Smooth muscle cell (in vitro differentiated cells): ENCODE data around the gene MTSS2. TPM values are rescaled to one million over a fixed set of nuclear protein-coding genes. Genes with fewer than 3 reads are reported as not detected.
A peak's percentile ranks its signal among the peaks of the same experiment; 100 is the strongest.

Source experiments
- DNase-seq: peaks from one replicate; lab custom pipeline; 2025; ENCODE audit not compliant: unreplicated experiment; lab: John Stamatoyannopoulos, UW
- H2AFZ ChIP-seq: fragments of 200-600 bp; sonication (generic); 2 replicates; pipeline ENCODE4 v1.6.0; 2016; ENCODE audit warnings: antibody characterized with exemption, low read depth, mild to moderate bottlenecking
- H3F3A ChIP-seq: fragments of 200-600 bp; sonication (generic); 2 replicates; pipeline ENCODE4 v1.6.0; 2017; ENCODE audit warnings: antibody characterized with exemption, low read depth
- H3K27ac ChIP-seq: fragments of 200-600 bp; sonication (generic); 2 replicates; pipeline ENCODE4 v1.5.1; 2016; ENCODE audit warnings: low read depth, mild to moderate bottlenecking
- H3K27me3 ChIP-seq: fragments of 200-600 bp; sonication (generic); 2 replicates; pipeline ENCODE4 v1.6.1; 2016; ENCODE audit warnings: low read depth, mild to moderate bottlenecking
- H3K36me3 ChIP-seq: fragments of 200-600 bp; sonication (generic); 2 replicates; pipeline ENCODE4 v1.5.1; 2016; ENCODE audit warnings: low read depth
- H3K4me1 ChIP-seq: fragments of 200-600 bp; sonication (generic); 2 replicates; pipeline ENCODE4 v1.5.1; 2016; ENCODE audit warnings: low read depth
- H3K4me2 ChIP-seq: fragments of 200-600 bp; sonication (generic); 2 replicates; pipeline ENCODE4 v1.6.0; 2016; ENCODE audit warnings: mild to moderate bottlenecking
- H3K4me3 ChIP-seq: fragments of 200-600 bp; sonication (generic); 2 replicates; pipeline ENCODE4 v1.5.1; 2016; ENCODE audit warnings: mild to moderate bottlenecking
- H3K79me2 ChIP-seq: fragments of 200-600 bp; sonication (generic); 2 replicates; pipeline ENCODE4 v1.6.0; 2016; ENCODE audit warnings: low read depth, mild to moderate bottlenecking
- H3K9ac ChIP-seq: fragments of 200-600 bp; sonication (generic); 2 replicates; pipeline ENCODE4 v1.6.0; 2016; ENCODE audit warnings: low read depth
- H3K9me3 ChIP-seq: fragments of 200-600 bp; sonication (generic); replicated peaks from 2 replicates; pipeline ENCODE4 v1.5.1; 2016; ENCODE audit warnings: low read depth
- H4K20me1 ChIP-seq: fragments of 200-600 bp; sonication (generic); 2 replicates; pipeline ENCODE4 v1.6.0; 2016; ENCODE audit warnings: low read depth
- WGBS: methylation state at CpG from one replicate; pipeline ENCODE4 v1.1.7; 2016; ENCODE audit warnings: low lambda C conversion rate; 5-methylcytosine and 5-hydroxymethylcytosine counted together
- polyA plus RNA-seq: library from polyadenylated mRNA; unstranded; fragments of >200 nt; fragmentation: Nextera tagmentation; extraction: Ambion mirVana; gene quantifications from 2 replicates; pipeline ENCODE4 v1.2.1, GENCODE V29; 2016
- total RNA-seq: library from RNA; depleted of rRNA; stranded (reverse); fragments of >200 nt; gene quantifications from 2 replicates; pipeline ENCODE4 v1.2.3, GENCODE V29; 2014
- TF ChIP-seq, protein P1 (sequence below): fragments of 200-600 bp; sonication (generic); IDR thresholded peaks from 2 replicates; pipeline ENCODE4 v1.5.1; 2017; ENCODE audit warnings: borderline replicate concordance, mild to moderate bottlenecking, antibody characterized with exemption; ENCODE audit not compliant: insufficient read depth, poor library complexity, severe bottlenecking

MTSS2 gene, protein sequence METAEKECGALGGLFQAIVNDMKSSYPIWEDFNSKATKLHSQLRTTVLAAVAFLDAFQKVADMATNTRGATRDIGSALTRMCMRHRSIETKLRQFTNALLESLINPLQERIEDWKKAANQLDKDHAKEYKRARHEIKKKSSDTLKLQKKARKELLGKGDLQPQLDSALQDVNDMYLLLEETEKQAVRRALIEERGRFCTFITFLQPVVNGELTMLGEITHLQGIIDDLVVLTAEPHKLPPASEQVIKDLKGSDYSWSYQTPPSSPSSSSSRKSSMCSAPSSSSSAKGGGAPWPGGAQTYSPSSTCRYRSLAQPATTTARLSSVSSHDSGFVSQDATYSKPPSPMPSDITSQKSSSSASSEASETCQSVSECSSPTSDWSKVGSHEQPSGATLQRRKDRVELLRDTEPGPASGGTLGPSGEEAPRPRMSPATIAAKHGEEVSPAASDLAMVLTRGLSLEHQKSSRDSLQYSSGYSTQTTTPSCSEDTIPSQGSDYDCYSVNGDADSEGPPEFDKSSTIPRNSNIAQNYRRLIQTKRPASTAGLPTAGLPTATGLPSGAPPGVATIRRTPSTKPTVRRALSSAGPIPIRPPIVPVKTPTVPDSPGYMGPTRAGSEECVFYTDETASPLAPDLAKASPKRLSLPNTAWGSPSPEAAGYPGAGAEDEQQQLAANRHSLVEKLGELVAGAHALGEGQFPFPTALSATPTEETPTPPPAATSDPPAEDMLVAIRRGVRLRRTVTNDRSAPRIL
- total RNA-seq (19.5 and 27.1 TPM in 2 replicates), polyA plus RNA-seq (4.2 and 8.7 TPM in 2 replicates)

DNA sequence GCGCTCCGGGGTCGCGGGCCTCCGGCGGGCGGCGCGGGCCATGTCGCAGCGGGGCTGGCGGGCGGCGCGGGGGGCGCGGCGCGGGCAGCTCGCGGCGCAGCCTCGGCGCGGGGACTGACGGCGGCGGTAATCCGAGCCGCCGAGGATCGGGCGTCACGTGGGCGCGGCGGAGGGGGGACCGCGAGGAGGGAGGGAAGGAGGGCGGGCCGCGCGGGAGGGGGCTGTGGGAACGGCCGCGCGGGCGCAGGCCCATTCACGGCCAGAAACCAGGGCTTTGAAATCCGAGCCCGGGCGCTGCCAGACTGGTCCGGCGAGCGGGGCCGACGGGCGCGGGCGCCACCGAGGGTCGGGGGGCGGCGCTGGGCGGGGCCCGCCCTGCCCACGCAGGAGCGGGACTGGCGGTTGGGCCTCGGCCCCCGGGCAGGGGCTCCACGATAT, at the start of gene MTSS2:
Gene MTSS2 (minus strand): TSS at position 116 of the 438 bp plus-strand sequence. CDS start 262 bp downstream, outside the sequence.
- H3K4me3 ChIP-seq = peak within 1 kb of the TSS; percentile 79
- H3K4me2 ChIP-seq = peak within 1 kb of the TSS; percentile 98
- H3K4me1 ChIP-seq = peaks cover 11% of the 10 kb centered on the region
- no peaks in the 10 kb centered on the region for H3K36me3 ChIP-seq
- peak; percentile 64 for DNase-seq
- H3K79me2 ChIP-seq = peaks cover 41% of the 10 kb centered on the region
- H4K20me1 ChIP-seq = peaks cover 39% of the 10 kb centered on the region
- no peaks in the 10 kb centered on the region for H3K9me3 ChIP-seq
- no peaks in the 10 kb centered on the region for H3K27me3 ChIP-seq
- H3F3A ChIP-seq = no peaks in the 10 kb centered on the region
- no peak within 1 kb of the TSS for H3K27ac ChIP-seq
- no peak within 1 kb of the TSS for H2AFZ ChIP-seq
- TF ChIP-seq, protein P1, sequence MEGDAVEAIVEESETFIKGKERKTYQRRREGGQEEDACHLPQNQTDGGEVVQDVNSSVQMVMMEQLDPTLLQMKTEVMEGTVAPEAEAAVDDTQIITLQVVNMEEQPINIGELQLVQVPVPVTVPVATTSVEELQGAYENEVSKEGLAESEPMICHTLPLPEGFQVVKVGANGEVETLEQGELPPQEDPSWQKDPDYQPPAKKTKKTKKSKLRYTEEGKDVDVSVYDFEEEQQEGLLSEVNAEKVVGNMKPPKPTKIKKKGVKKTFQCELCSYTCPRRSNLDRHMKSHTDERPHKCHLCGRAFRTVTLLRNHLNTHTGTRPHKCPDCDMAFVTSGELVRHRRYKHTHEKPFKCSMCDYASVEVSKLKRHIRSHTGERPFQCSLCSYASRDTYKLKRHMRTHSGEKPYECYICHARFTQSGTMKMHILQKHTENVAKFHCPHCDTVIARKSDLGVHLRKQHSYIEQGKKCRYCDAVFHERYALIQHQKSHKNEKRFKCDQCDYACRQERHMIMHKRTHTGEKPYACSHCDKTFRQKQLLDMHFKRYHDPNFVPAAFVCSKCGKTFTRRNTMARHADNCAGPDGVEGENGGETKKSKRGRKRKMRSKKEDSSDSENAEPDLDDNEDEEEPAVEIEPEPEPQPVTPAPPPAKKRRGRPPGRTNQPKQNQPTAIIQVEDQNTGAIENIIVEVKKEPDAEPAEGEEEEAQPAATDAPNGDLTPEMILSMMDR = no peak
- WGBS = 2% methylated on average over 20 of the region's 72 CpGs
- peak within 1 kb of the TSS; percentile 68 for H3K9ac ChIP-seq

DNA sequence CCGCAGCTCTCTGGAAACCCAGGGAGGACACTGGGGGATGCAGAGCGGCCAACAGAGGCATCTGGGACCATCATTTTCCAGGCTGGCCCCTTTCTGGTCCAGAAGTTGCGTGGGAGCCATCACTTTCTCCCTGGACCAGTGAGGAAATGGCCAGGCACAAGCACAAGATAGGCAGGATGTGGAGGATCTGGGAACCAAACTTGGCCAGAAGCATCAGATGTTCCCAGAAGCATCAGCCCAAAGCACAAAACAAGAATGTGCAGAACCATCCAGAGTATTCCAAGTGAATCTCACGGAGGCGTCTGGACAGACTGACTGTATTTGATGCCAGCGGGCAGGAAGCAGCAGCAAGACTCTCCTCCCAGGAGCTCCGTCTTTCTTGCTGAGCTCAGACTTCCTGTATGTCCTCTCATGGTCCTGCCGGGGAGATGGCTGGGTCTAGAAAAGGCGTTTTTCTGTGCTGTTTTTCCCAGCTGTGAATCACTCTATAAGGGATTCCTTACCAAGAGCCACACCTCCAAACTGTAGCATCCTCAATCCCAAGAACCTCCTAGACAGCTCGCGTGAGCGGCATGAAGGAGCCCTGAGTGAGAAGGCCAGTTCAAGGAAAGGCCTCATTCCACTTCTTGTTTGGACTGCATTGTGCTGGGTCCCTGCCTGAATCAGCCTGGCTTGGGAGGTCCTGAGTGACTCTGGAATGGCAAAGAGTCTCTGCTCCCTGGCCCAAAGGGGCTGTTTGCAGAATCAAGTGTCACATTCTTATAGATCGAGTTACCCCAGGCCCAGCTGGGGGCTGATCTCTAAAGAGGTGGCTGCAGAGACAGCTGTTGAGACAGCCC, 49.5 kb upstream of the MTSS2 start:
- TF ChIP-seq, protein P1 = no peak
- DNase-seq = no peak
- Histone ChIP-seq H2AFZ (no peak overlapping the region), H3K4me2 (no peak overlapping the region), H3K79me2 (no peaks in the 10 kb centered on the region), H3K4me1 (peaks cover 12% of the 10 kb centered on the region), H3K36me3 (no peaks in the 10 kb centered on the region), H3K27me3 (no peaks in the 10 kb centered on the region), H3K4me3 (no peak overlapping the region), H3K9ac (no peak overlapping the region), H3K27ac (peak overlapping the region; percentile 38), H3F3A (peaks cover 19% of the 10 kb centered on the region), H4K20me1 (peaks cover 11% of the 10 kb centered on the region), H3K9me3 (no peaks in the 10 kb centered on the region)
- WGBS = 64% methylated on average over 13 of the region's 13 CpGs

DNA sequence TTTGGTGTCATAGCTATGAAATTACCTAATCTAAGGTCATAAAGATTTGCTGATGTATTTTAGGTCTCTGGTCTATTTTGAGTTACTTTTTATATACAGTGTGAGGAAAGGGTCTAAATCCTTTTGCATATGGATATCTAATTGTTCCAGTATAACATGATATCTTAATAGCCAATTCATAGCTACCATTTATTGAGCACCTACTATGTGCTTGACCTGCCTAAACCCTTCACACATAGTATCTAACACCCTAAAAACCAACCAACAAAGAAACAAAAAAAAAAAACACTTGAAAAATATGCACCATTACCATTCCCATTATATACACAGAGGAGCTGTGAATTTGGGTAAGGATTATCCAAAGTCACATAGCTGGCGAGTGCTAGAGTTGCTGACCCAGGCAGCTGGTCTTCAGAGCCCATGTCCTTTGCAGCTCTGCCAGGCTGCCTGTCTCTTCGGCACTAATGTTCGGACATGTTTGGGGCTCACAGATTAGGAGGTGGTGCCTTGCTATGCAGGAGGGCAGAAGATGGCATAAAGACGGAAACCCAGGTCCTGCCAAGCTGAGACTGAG, 48.8 kb upstream of the MTSS2 start:
- no peak overlapping the region for H3K9ac ChIP-seq

More for the DNA sequence above, 48.8 kb upstream of the MTSS2 start:
- TF ChIP-seq, protein P1 = no peak
- DNase-seq = no peak
- Histone ChIP-seq H3K4me3 (no peak overlapping the region), H3K4me2 (no peak overlapping the region), H3K27ac (peak overlapping the region; percentile 38), H3K36me3 (no peaks in the 10 kb centered on the region), H3F3A (peaks cover 14% of the 10 kb centered on the region), H2AFZ (no peak overlapping the region), H3K9me3 (no peaks in the 10 kb centered on the region), H3K79me2 (no peaks in the 10 kb centered on the region), H4K20me1 (peaks cover 11% of the 10 kb centered on the region), H3K27me3 (no peaks in the 10 kb centered on the region), H3K4me1 (peaks cover 12% of the 10 kb centered on the region)
- 96% methylated on average over 4 of the region's 4 CpGs for WGBS
